Loucy (cell line): ENCODE measurements around the gene FDXR.
"Not testable (repeated sequence)": the region's sequence is repeated elsewhere in the genome, so short reads cannot be mapped to it uniquely, and the experiment has no call there.

Experiments
- EZH2phosphoT487 ChIP-seq: fragments of 200-600 bp; IDR thresholded peaks from 2 replicates; pipeline ENCODE4 v1.6.1; 2018; ENCODE audit warnings: antibody characterized with exemption, mild to moderate bottlenecking, moderate library complexity, borderline replicate concordance
- TF ChIP-seq, protein P1 (sequence below): fragments of 200-600 bp; sonication (generic); conservative IDR thresholded peaks from 2 replicates; pipeline ENCODE4 v1.5.1; 2014; ENCODE audit warnings: mild to moderate bottlenecking, antibody characterized with exemption, low read length

DNA sequence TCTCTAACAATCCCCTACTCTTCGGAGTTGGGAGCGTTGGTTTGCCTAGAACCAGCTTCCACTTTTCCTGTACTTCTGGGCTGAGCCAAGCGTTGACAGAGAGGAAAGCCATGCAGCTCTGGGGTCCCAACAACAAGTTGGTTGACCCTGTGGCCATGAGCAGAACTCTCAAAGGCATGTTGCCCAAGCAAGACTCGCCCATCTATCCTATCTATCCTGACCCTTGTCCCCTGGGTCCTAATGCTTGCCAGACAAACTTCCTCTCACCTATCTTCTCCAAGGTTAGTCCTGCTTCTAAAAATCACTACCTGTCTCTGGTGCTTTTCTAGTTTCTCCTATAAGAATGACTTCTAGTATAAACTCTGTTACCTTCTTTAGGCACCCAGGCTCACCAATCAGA is 36.3 kb upstream of the FDXR start:
- TF ChIP-seq, protein P1, sequence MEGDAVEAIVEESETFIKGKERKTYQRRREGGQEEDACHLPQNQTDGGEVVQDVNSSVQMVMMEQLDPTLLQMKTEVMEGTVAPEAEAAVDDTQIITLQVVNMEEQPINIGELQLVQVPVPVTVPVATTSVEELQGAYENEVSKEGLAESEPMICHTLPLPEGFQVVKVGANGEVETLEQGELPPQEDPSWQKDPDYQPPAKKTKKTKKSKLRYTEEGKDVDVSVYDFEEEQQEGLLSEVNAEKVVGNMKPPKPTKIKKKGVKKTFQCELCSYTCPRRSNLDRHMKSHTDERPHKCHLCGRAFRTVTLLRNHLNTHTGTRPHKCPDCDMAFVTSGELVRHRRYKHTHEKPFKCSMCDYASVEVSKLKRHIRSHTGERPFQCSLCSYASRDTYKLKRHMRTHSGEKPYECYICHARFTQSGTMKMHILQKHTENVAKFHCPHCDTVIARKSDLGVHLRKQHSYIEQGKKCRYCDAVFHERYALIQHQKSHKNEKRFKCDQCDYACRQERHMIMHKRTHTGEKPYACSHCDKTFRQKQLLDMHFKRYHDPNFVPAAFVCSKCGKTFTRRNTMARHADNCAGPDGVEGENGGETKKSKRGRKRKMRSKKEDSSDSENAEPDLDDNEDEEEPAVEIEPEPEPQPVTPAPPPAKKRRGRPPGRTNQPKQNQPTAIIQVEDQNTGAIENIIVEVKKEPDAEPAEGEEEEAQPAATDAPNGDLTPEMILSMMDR: not testable (repeated sequence)
- TF ChIP-seq EZH2phosphoT487: not testable (repeated sequence)
